ENCODE data around the gene SPATA2. TPM values are rescaled to one million over a fixed set of nuclear protein-coding genes. Genes with fewer than 3 reads are reported as not detected.

The SPATA2 gene
- total and polyA plus RNA-seq, 2 of the 8 experiments (the other 6 are each of a cell fraction or from before 2014, with no cell fraction given) = 11.0 to 13.0 TPM

- no peaks in the 10 kb centered on the region for H3K79me1 ChIP-seq (ENCODE audit: low read depth, low read length)
- H2AFZ ChIP-seq (ENCODE audit: low read length) = no peak overlapping the region
- no peak overlapping the region for H2BK12ac ChIP-seq (ENCODE audit: low read depth, low read length)
- no peak overlapping the region for H3K4me3 ChIP-seq (ENCODE audit: extremely low read depth in 1 of 4, insufficient read depth in 2 of 4, low read depth in 3 of 4, low read length in 4 of 4)
- H3K79me2 ChIP-seq (ENCODE audit: control insufficient read depth in 1 of 2, insufficient read depth in 2 of 2, low read length in 2 of 2) = no peaks in the 10 kb centered on the region
- no peak overlapping the region for H3K4ac ChIP-seq (replicated peaks; ENCODE audit: insufficient read length, low read depth, low read length)
- POLR2A ChIA-PET (ENCODE audit: partially characterized antibody) = interaction anchor here (1.0 kb wide), 1 partner anchor 252 kb away, joined by 3 read pairs; no protein-coding TSS in a partner anchor
- CTCF ChIA-PET (ENCODE audit: partially characterized antibody) = interaction anchor here (0.5 to 0.8 kb wide), 3 partner anchors 220 to 321 kb away, joined by 3 to 4 read pairs (median 4); no protein-coding TSS in a partner anchor
- H2BK20ac ChIP-seq (ENCODE audit: low read length) = no peak overlapping the region
- no peak overlapping the region for H2BK120ac ChIP-seq (replicated peaks; ENCODE audit: low read depth, low read length)
- H2AK5ac ChIP-seq (ENCODE audit: low read depth, low read length) = no peak overlapping the region
- H3K23me2 ChIP-seq (ENCODE audit: low read depth, low read length) = no peaks in the 10 kb centered on the region
- H4K91ac ChIP-seq (replicated peaks; ENCODE audit: insufficient read length, low read length) = no peak overlapping the region
- H3K36me3 ChIP-seq (ENCODE audit: control insufficient read depth in 2 of 4, insufficient read depth in 4 of 4, low read length in 3 of 4) = no peaks in the 10 kb centered on the region
- H4K20me1 ChIP-seq (replicated peaks in 1 of 2; ENCODE audit: control insufficient read depth in 1 of 2, insufficient read depth in 2 of 2, low read length in 2 of 2) = peaks cover 0 to 3% of the 10 kb centered on the region in 2 experiments
- no peak overlapping the region for H2BK5ac ChIP-seq (ENCODE audit: low read depth, low read length)
- no peak for DNase-seq (ENCODE audit: low read depth in 1 of 2, low spot score in 2 of 2)
- no peak overlapping the region for H3K14ac ChIP-seq (ENCODE audit: insufficient read length)
- H4K8ac ChIP-seq (ENCODE audit: extremely low read depth, insufficient read depth, low read length) = no peak overlapping the region
- no peak overlapping the region for H3K27ac ChIP-seq (ENCODE audit: low read depth, low read length)
- no peaks in the 10 kb centered on the region for H3K27me3 ChIP-seq (replicated peaks in 1 of 4; ENCODE audit: control insufficient read depth in 3 of 4, extremely low read depth in 1 of 4, insufficient read depth in 3 of 4, low read length in 3 of 4)
- no peak overlapping the region for H3K18ac ChIP-seq (ENCODE audit: extremely low read depth, low read length)
- no peak overlapping the region for H3K4me2 ChIP-seq (ENCODE audit: insufficient read depth in 1 of 2, low read depth in 2 of 2, low read length in 2 of 2)
- H2BK15ac ChIP-seq (ENCODE audit: low read length) = no peak overlapping the region
- no peak for FAIRE-seq
- no peaks in the 10 kb centered on the region for H3K4me1 ChIP-seq (replicated peaks in 1 of 4; ENCODE audit: control insufficient read depth in 3 of 4, insufficient read depth in 4 of 4, low read length in 3 of 4)
- TF ChIP-seq SP2 (IDR thresholded peaks at IDR 0.05; ENCODE audit: low read length) (no peak), CBX8 (IDR thresholded peaks at IDR 0.05; ENCODE audit: borderline replicate concordance, low read depth, low read length) (no peak), SIRT6 (IDR thresholded peaks at IDR 0.05; ENCODE audit: low read length) (no peak)
- H3K9me3 ChIP-seq (ENCODE audit: insufficient read depth in 2 of 2, low read depth in 1 of 2, low read length in 1 of 2) = no peaks in the 10 kb centered on the region
- H3K9ac ChIP-seq (replicated peaks in 1 of 4; ENCODE audit: extremely low read depth in 1 of 4, low read depth in 3 of 4, low read length in 3 of 4) = no peak overlapping the region
- no peak overlapping the region for H3K23ac ChIP-seq (ENCODE audit: insufficient read length)
- WGBS, 2 experiments (ENCODE audit: extremely low coverage in 1 of 2, insufficient coverage in 1 of 2, insufficient read length in 1 of 2, insufficient replicate concordance in 2 of 2, low coverage in 1 of 2, low lambda C conversion rate in 2 of 2, missing lambda C conversion rate in 1 of 2) = 88% methylated on average over 6 of the region's 6 CpGs; no CpG with 5 or more reads in 1 of the 2 experiments
- H3K56ac ChIP-seq (replicated peaks; ENCODE audit: insufficient read length, low read depth, low read length) = no peak overlapping the region
- no peak overlapping the region for H4K5ac ChIP-seq (ENCODE audit: insufficient read length, low read depth, low read length)
These were observed 51.7 kb downstream of the SPATA2 start for GRCh38 chr20:49863666-49864065.

Data from H1 (cell line).